GM18502 (cell line): ENCODE measurements around the gene SCGN.

Experiments
- ATAC-seq: cut with Tn5 transposase; IDR thresholded peaks from one replicate; pipeline ENCODE4 v1.9.1; 2021; ENCODE audit warnings: mild to moderate bottlenecking; ENCODE audit not compliant: unreplicated experiment, poor library complexity

SCGN gene

DNA sequence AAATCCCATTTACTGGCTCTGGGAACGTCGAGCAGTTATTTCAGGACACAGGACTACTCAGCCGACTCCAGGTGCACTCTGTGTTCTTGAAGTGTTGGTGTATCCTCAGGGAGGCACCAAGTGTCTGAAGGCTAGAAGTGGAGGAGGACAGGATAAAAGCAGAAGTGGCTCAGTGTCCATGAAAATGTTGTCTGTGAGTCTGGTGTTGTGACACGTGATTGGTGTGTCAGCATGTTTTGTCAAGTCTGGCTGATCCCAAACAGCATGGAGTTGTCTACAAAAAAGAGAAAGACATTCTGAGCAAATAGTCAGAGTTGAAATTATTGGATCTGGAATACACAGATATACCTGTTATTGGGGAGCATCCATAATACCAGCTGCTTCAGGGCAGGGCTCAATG is 30.3 kb downstream of the SCGN start:
- ATAC-seq: no peak

DNA sequence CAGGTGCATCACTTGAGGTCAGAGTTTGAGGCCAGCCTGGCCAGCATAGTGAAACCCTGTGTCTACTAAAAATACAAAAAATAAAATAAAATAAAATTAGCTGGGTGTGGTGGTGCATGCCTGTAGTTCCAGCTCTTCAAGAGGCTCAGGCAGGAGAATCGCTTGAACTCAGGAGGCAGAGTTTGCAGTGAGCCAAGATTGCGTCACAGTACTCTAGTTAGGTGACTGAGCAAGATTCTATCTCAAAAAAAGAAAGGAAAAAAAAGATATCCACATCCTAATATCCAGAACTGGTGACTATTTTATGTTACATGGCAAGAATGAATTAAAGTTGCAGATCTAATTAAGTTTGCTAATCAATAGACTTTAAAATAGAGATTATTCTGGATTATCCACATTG is 32.5 kb downstream of the SCGN start:
- no peak for ATAC-seq

GRCh38 chr6:25685251-25685650 is 33.2 kb downstream of the SCGN start:
- no peak for ATAC-seq

DNA sequence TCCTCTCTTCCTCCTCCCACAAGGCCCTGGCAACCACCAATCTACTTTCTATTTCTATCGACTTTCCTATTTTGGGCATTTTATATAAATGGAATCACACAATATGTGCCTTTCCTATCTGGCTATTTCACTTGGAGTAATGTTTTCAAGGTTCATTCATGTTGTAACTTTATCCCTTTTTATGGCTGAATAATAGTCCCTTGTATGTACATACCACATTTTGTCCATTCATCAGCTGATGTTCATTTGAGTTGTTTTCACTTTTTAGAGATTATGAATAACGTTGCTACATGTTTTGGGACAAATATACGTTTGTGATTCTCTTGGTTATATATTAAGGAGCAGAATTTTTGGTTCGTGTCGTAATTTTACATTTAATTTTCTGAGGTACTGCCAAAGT is 33.9 kb downstream of the SCGN start:
- ATAC-seq: no peak

GRCh38 chr6:25686856-25687255 is 34.8 kb downstream of the SCGN start:
- no peak for ATAC-seq

GRCh38 chr6:25689966-25690365 is 38.0 kb downstream of the SCGN start:
- no peak for ATAC-seq

GRCh38 chr6:25691894-25692293 is 39.9 kb downstream of the SCGN start:
- no peak for ATAC-seq

DNA sequence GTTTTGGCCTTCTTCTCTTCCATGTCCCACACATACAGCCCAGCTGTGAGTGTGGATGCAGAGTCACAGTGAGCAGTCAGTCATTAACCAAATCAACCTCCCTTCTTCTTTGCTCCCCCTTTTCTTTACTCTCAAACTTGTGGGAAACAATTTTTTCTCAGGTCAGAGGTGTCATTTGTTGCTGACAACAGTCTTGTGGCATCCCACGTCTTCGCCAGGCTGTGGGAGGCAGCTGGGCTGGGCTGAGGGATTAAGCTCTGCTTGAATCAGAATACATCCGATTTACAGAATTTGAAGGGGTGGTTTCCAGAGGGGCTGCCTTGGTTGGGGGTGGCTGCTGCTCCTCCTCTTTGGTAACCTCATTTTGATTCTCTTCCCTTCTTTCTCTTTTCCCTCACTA is 40.5 kb downstream of the SCGN start:
- no peak for ATAC-seq

- no peak for ATAC-seq
Observed at GRCh38 chr6:25694366-25694765, 42.4 kb downstream of the SCGN start.

DNA sequence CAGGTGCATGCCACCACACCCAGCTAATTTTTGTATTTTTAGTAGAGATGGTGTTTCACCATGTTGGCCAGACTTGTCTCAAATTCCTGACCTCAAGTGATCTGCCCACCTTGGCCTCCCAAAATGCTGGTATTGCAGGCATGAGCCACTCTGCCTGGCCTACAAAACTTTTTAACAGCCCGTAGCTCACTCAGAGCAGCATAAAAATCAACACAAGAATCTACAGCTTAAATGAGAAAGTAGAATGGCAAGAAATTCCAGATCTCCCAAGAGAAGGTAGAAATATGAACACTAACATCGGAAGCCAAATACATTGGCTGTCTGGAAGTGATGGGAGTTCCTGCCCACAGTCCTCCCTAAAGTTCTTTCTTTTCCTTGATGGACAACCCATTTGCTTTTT is 43.7 kb downstream of the SCGN start:
- ATAC-seq: no peak

GRCh38 chr6:25697537-25698340 is 45.7 kb downstream of the SCGN start:
- no peak for ATAC-seq

- ATAC-seq: no peak
Observed at GRCh38 chr6:25698631-25699030, 46.6 kb downstream of the SCGN start.

GRCh38 chr6:25699649-25700048 is 47.6 kb downstream of the SCGN start:
- ATAC-seq: no peak

DNA sequence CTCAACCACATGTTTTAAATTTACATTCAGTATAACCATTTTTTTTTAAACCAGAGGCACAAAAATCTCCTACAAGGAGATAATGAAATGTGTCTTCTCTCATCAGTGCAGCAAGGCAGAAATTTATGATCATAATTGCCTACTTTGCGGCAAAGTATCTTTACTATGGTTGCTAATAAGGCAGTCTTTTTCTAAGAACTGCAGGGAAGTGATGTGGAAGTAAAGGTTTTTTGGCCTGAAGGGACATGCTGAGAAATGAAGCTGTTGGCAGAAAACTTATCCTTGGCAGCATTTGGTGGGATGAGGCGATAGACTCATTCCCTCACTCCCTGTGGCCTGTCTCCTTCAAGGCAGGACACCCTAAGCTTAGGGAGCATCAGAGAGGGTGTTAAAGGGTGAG is 48.7 kb downstream of the SCGN start:
- no peak for ATAC-seq

- no peak for ATAC-seq
Observed at GRCh38 chr6:25701807-25702206, 49.8 kb downstream of the SCGN start.

- no peak for ATAC-seq
Observed at GRCh38 chr6:25703005-25703404, 51.0 kb downstream of the SCGN start.

DNA sequence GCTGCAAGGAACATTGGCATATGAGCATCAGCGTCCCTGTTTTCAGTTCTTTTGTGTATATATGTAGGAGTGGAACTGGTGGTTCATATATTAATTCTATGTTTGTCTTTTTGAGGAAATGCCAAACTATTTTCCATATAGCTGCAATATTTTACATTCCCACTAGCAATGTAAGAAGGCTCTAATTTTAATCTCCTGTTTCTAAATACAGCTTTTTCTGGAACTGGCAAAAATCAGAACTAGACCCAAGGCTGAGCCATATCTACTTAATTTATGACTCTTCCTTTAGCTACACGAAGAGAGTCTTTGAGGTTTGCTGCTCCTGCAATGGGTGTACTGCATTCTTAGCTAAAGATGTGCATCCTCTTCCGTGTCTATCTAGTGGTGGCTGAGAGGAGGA is 52.0 kb downstream of the SCGN start:
- no peak for ATAC-seq

DNA sequence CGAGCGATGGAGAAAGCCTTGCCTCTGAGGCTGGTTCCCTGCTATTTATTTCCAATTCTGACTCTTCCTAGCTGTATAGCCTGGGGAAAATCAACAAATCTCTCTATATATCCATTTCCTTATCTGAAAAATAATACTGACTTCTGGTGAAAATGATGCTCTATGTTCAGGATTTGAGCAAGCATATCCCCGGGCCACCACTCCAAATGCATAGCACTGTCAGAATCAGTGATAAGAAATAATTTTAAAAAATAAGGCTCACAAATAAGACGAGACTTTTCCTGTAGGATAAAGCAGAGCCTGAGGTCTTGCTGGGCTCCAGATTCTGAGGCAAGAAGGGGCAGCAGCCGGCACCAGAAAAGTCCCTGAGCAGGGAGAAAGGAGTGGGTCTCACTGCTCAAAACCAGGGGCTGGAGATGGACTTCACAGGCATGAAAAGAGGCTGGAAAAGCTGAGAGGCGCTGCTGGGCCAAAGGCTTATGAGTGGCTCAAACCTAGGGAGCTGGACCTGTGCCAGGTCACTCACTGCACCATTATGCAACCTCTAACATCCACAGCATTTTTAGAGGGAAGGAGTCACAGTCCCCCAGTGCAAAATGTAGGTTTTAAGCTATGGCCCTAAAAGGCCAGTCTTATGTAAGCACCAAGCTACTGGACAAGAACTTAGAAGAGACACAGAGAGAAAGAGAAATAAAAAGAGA is 54.4 kb downstream of the SCGN start:
- ATAC-seq: no peak

DNA sequence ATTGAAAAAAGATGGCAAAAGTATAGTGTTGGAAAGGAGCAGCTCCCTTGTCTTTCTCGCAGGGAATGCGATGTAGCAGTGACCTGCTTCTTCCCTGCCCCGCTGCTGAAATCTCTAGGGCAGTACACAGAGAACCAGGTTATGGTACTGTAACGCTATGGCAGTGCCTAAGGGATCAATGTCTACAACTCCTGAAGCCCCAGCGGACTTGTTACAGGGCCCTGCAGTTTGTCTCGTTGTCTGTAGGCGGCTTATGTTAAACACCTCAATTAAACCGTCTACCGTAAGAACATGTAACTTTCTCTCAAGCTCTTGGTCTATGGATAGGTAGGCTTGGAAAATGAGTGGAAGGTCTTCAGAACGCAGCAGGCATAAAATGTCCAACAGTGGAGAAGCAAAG is 57.7 kb downstream of the SCGN start:
- no peak for ATAC-seq

DNA sequence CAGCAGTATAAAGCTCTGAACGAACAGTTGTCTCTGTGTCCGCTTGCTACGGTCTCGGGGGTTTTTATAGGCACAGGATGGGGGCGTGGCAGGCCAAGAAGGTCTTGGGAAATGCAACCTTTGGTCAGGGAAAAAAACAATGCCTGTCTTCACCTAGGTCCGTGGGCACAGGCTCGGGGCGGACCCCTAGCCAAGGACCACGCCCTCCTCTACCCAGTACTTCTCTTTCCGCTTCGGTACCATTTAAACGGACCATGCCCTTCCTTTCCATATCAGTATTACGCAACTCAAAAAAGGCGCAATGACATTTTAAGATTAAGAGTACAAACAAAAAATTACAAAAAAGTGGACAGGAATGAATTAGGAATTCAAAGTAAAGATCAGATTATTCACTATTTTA is 58.3 kb downstream of the SCGN start:
- ATAC-seq: no peak

DNA sequence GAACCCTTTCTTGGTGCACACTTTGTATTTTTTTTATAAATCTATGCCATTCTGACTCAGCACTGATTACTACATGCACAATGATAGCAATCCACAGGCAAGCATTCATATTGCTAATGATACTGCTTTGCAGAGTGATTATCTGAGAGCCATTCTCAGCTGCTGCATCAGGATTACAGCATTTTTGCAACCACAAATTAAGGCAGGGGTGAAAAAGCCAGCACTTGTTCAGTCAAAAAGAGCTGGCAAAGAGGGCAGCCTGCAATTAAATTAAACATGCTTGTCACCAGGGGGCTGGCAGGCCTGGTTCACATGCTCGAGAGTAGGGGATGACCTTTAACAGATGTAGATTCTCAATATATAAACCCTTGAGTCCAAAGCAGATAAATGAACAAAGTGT is 61.8 kb downstream of the SCGN start:
- no peak for ATAC-seq

- no peak for ATAC-seq
Observed at GRCh38 chr6:25714765-25715164, 62.8 kb downstream of the SCGN start.
